Activated T-cell treated with anti-CD3 and anti-CD28 coated beads, Interleukin-2, amount 50 U/mL, for 72 hours (primary cell): Measurements from ENCODE around the gene COL15A1. TPM values are rescaled to one million over a fixed set of nuclear protein-coding genes. Genes with fewer than 3 reads are reported as not detected.

Source experiments
- ATAC-seq, 2 donors: fragments of 150-1000 bp; cut with Tn5 transposase; replicated peaks in 1 of 2; 2 replicates each; pipeline ENCODE4 v1.10.0; 2021; ENCODE audit warnings: moderate library complexity in 2 of 2, mild to moderate bottlenecking in 1 of 2
- DNase-seq, 2 donors: peaks; one replicate each; pipeline ENCODE4 v3.0.0; 2021 to 2022; ENCODE audit warnings: mixed read lengths in 1 of 2
- H3K27ac Mint-ChIP-seq: one replicate; pipeline ENCODE4 v1.8.0; 2022; ENCODE audit warnings: mild to moderate bottlenecking, moderate library complexity, mixed read lengths
- H3K27me3 Mint-ChIP-seq: one replicate; pipeline ENCODE4 v1.8.0; 2022; ENCODE audit warnings: low read depth, mixed read lengths
- H3K36me3 Mint-ChIP-seq, 2 donors: one replicate each; pipeline ENCODE4 v1.8.0; 2022; ENCODE audit warnings: mixed read lengths in 2 of 2, mild to moderate bottlenecking in 1 of 2; ENCODE audit not compliant: insufficient read depth in 2 of 2
- H3K4me1 Mint-ChIP-seq: one replicate; pipeline ENCODE4 v1.8.0; 2022; ENCODE audit warnings: low read depth, mixed read lengths
- H3K4me3 Mint-ChIP-seq, 2 donors: one replicate each; pipeline ENCODE4 v1.8.0; 2022; ENCODE audit warnings: mild to moderate bottlenecking in 2 of 2, mixed read lengths in 2 of 2, moderate library complexity in 2 of 2
- H3K9me3 Mint-ChIP-seq, 2 donors: one replicate each; pipeline ENCODE4 v1.8.0; 2022; ENCODE audit warnings: mixed read lengths in 2 of 2
- total RNA-seq, 2 donors: library from RNA; stranded (reverse); gene quantifications; one replicate each; pipeline ENCODE4 v1.2.3, GENCODE V29; 2022

Gene COL15A1
- total RNA-seq, 2 donors from 2014 or later = 0.19 to 0.30 TPM

DNA sequence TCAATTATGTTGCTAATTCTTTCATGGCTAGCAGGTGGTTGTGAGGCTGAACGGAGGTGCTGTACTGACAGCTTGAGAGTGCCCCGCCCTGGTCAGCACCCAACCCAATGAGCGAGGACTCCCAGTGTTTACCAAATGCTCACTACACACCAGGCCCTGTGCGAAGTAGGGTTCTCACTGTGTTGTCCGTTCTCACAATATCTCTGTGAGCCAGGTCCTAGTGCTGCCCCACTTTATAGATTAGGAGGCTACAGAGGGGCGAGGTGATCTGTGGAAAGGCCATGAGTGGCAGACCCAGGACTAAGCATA, 28.2 kb downstream of the COL15A1 start:
- Mint-ChIP-seq H3K4me3 (no peak overlapping the region), H3K4me1 (no peaks in the 10 kb centered on the region), H3K9me3 (no peaks in the 10 kb centered on the region), H3K27ac (no peak overlapping the region), H3K27me3 (peaks cover 19% of the 10 kb centered on the region), H3K36me3 (no peaks in the 10 kb centered on the region)
- no peak for DNase-seq
- ATAC-seq = no peak

- no peaks in the 10 kb centered on the region for H3K9me3 Mint-ChIP-seq
- H3K27ac Mint-ChIP-seq = no peak overlapping the region
- no peaks in the 10 kb centered on the region for H3K4me1 Mint-ChIP-seq
- H3K4me3 Mint-ChIP-seq = no peak overlapping the region
- DNase-seq (no peak), ATAC-seq (no peak)
- H3K27me3 Mint-ChIP-seq = peaks cover 19% of the 10 kb centered on the region
- no peaks in the 10 kb centered on the region for H3K36me3 Mint-ChIP-seq
Observed at GRCh38 chr9:98972716-98973115, 29.0 kb downstream of the COL15A1 start.

DNA sequence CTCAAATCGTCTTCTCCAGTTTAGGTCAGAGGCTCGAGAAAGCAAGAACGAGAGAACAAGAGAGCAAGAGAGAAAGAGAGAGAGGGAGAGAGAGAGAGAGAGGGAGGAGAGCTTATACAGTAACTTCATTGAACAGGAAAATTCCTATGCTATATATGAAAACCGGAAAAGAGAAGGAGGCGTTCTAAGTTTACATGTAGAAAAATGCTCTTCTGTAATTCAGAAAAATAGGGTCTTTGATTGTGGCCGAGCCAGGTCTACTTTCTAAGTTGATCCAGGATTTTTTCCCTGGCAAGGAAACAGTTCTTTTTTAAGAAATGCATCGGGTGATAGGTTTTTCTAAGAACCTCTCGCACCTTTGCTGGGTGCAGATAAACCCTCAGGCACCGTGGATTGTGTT, 29.5 kb downstream of the COL15A1 start:
- H3K27ac Mint-ChIP-seq = no peak overlapping the region
- H3K36me3 Mint-ChIP-seq = no peaks in the 10 kb centered on the region
- ATAC-seq = no peak

GRCh38 chr9:98973576-98973975, 29.9 kb downstream of the COL15A1 start:
- Mint-ChIP-seq H3K27ac (no peak overlapping the region), H3K27me3 (peaks cover 19% of the 10 kb centered on the region), H3K4me1 (peaks cover 5% of the 10 kb centered on the region), H3K4me3 (no peak overlapping the region), H3K9me3 (no peaks in the 10 kb centered on the region), H3K36me3 (no peaks in the 10 kb centered on the region)
- DNase-seq = no peak
- no peak for ATAC-seq

More for the DNA sequence above, 29.5 kb downstream of the COL15A1 start:
- Mint-ChIP-seq H3K4me3 (no peak overlapping the region), H3K27me3 (peaks cover 19% of the 10 kb centered on the region), H3K4me1 (peaks cover 2% of the 10 kb centered on the region), H3K9me3 (no peaks in the 10 kb centered on the region)
- DNase-seq = no peak

DNA sequence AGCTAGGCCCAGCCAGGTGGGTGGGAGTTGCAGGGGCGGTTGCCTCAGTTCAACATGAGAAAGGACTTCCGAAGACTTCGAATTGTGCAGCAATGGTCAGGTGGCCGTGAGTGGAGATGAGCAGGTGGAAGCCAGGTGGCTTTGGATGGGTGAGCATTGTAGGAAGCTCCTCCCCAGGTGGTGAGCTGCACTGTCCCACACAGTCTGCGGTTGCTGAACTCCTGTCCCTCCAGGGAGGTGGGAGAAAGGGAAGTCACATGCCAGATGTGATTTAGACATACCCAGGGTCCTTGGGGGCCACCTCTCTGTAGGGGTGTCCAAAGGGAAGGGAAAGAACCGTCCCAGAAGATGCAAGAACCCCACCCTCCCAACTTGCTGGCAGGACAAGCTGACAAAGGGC, 30.4 kb downstream of the COL15A1 start:
- no peak for DNase-seq
- Mint-ChIP-seq H3K27ac (no peak overlapping the region), H3K36me3 (no peaks in the 10 kb centered on the region), H3K4me3 (no peak overlapping the region), H3K4me1 (peaks cover 5% of the 10 kb centered on the region), H3K9me3 (no peaks in the 10 kb centered on the region), H3K27me3 (peaks cover 19% of the 10 kb centered on the region)
- no peak for ATAC-seq

DNA sequence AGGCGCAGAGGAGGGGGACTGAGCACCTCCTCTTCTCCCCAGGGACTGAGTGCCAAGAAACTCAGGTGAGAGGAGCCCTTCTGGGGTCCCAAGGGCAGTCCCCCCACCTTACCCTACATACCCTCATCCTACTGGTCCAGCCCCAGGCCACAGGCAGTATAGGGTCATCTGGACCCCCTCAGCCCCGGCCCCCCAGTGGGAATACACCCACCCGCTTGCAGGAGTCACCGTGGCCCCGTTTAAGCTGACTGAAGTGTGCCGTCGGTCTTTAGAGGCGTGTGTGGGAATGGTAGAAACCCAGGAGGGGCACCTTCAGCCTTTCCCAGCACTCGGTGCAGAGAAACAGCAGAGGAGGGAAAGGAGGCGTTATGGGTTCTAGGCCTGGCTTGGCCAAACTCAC, 30.8 kb downstream of the COL15A1 start:
- Mint-ChIP-seq H3K9me3 (no peaks in the 10 kb centered on the region), H3K4me3 (no peak overlapping the region), H3K27me3 (peaks cover 19% of the 10 kb centered on the region), H3K27ac (no peak overlapping the region), H3K4me1 (peaks cover 5% of the 10 kb centered on the region), H3K36me3 (no peaks in the 10 kb centered on the region)
- peak; percentile 9 to 10 for ATAC-seq
- DNase-seq = no peak

GRCh38 chr9:98974994-98975712, 31.4 kb downstream of the COL15A1 start:
- peak; percentile 83 to 87 for DNase-seq
- no peaks in the 10 kb centered on the region for H3K9me3 Mint-ChIP-seq
- peak; percentile 93 for ATAC-seq
- H3K36me3 Mint-ChIP-seq = no peaks in the 10 kb centered on the region
- H3K4me1 Mint-ChIP-seq = peaks cover 5% of the 10 kb centered on the region
- peaks cover 19% of the 10 kb centered on the region for H3K27me3 Mint-ChIP-seq
- no peak overlapping the region for H3K27ac Mint-ChIP-seq
- peak overlapping the region; percentile 41 to 51 for H3K4me3 Mint-ChIP-seq

GRCh38 chr9:98975838-98976237, 32.1 kb downstream of the COL15A1 start:
- no peaks in the 10 kb centered on the region for H3K9me3 Mint-ChIP-seq
- no peak overlapping the region for H3K27ac Mint-ChIP-seq
- no peak for ATAC-seq
- no peaks in the 10 kb centered on the region for H3K36me3 Mint-ChIP-seq
- DNase-seq = no peak
- H3K27me3 Mint-ChIP-seq = peaks cover 19% of the 10 kb centered on the region
- no peak overlapping the region for H3K4me3 Mint-ChIP-seq
- H3K4me1 Mint-ChIP-seq = peaks cover 5% of the 10 kb centered on the region

DNA sequence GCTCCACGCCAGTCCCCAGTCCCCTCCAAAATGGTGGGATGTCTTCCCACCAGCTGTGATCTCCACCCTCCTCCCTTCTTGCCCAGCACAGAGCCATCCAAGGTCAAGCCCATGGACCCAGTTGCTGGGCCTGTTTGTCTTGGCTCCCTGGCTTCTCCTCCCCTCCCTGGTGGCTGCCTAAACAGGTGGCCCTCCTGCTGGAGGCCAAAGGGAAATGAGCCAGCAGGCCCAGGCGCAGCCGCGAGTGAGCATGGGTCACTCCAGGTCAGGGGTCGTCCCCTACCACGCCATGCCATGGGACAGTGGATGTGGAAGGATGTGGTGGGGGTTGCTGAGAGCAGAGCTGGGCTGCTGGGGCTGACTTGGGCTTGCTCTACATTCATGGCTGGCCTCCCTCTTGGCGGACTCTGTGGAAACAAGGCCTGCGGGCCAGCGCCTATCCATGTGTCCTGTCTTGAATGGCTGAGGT, 33.6 kb downstream of the COL15A1 start:
- no peak for ATAC-seq
- H3K9me3 Mint-ChIP-seq = no peaks in the 10 kb centered on the region
- H3K4me3 Mint-ChIP-seq = no peak overlapping the region
- no peaks in the 10 kb centered on the region for H3K36me3 Mint-ChIP-seq
- no peak overlapping the region for H3K27ac Mint-ChIP-seq
- H3K4me1 Mint-ChIP-seq = peaks cover 5% of the 10 kb centered on the region
- no peak for DNase-seq
- H3K27me3 Mint-ChIP-seq = peaks cover 19% of the 10 kb centered on the region

DNA sequence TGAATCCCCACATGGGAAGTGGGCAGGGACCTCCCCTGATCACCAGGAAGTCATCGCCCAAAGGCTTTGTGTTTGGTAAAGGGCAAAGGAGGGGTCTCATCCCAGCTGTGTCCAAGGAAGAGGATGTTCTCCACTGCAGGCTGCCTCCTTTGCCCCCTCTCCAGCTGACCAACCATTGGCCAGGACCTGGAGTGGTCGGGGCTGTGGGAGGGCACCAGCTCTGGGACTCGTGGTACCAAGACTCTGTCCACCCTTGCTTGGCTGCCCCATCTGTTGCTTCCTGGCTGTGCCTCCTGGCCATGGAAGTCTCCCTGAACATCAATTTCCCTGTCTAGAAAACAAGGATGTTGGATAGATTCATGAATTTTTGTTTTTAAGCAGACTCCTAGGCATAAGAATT, 34.1 kb downstream of the COL15A1 start:
- Mint-ChIP-seq H3K9me3 (no peaks in the 10 kb centered on the region), H3K27ac (no peak overlapping the region), H3K4me1 (peaks cover 5% of the 10 kb centered on the region), H3K4me3 (no peak overlapping the region), H3K36me3 (no peaks in the 10 kb centered on the region), H3K27me3 (peaks cover 15% of the 10 kb centered on the region)
- ATAC-seq (no peak), DNase-seq (no peak)

DNA sequence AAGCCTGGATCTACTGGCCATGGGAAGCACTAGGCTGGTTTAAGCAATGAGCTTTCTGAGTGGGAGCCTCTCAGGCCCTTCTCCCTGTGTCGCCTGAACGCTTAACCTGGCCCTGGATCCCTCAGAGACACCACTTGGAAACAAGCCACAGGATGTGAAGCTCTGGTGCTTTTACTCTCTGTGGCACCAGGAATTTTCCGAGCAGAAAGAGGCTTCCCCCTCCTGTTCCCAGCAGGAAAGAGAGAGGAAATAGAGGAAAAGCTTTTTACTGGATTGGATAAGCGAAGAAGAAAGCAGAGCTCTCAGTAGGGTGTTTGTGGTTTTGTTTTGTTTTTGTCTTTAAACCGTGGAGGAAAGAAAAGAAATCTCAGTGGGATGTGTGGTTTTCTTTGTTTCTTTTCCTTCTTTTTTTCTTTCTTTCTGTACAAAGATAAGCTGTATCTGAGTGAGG, 34.5 kb downstream of the COL15A1 start:
- ATAC-seq (no peak), DNase-seq (no peak)
- Mint-ChIP-seq H3K27me3 (peaks cover 12% of the 10 kb centered on the region), H3K36me3 (no peaks in the 10 kb centered on the region), H3K4me1 (peaks cover 5% of the 10 kb centered on the region), H3K27ac (no peak overlapping the region), H3K4me3 (no peak overlapping the region), H3K9me3 (no peaks in the 10 kb centered on the region)

DNA sequence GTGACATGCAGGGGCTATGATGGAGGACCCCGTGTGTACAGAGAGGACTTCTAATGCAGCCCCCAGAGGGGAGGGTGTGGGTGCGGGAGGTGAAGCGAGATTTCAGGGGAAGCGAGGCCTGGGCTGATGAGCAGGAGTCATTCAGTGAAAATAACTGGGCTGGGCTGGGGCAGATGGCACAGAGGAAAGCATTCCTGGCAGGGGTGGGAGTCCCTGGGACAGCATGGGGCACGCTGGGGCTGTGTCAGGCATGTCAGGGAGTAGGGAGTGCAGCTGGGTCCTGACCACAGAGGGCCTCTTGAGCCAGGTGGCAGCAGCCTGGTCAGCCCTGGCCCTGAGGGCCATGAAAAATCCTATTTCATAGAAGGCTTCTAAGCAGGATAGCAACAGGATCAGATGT, 36.6 kb downstream of the COL15A1 start:
- ATAC-seq = no peak
- H3K9me3 Mint-ChIP-seq = no peaks in the 10 kb centered on the region
- peaks cover 8% of the 10 kb centered on the region for H3K27me3 Mint-ChIP-seq
- DNase-seq = no peak
- peaks cover 5% of the 10 kb centered on the region for H3K4me1 Mint-ChIP-seq
- H3K36me3 Mint-ChIP-seq = no peaks in the 10 kb centered on the region
- H3K27ac Mint-ChIP-seq = no peak overlapping the region
- H3K4me3 Mint-ChIP-seq = no peak overlapping the region

GRCh38 chr9:98983295-98984268, 39.9 kb downstream of the COL15A1 start:
- no peaks in the 10 kb centered on the region for H3K4me1 Mint-ChIP-seq
- no peaks in the 10 kb centered on the region for H3K36me3 Mint-ChIP-seq
- DNase-seq (no peak), ATAC-seq (no peak)
- H3K27me3 Mint-ChIP-seq = no peaks in the 10 kb centered on the region
- H3K4me3 Mint-ChIP-seq = no peak overlapping the region
- H3K9me3 Mint-ChIP-seq = no peaks in the 10 kb centered on the region
- no peak overlapping the region for H3K27ac Mint-ChIP-seq
